OCI-LY3 (cell line): Measurements from ENCODE around the gene NEMP2.

Source experiments
- H2AFZ ChIP-seq: fragments of 200-600, 300-600 bp; shearing (Covaris generic); 2 replicates; pipeline ENCODE4 v1.6.0; 2014; ENCODE audit warnings: antibody characterized with exemption, low read depth, low read length
- H3K27ac ChIP-seq: fragments of 200-600, 300-600 bp; sonication (generic); 2 replicates; pipeline ENCODE4 v1.5.1; 2014; ENCODE audit warnings: mild to moderate bottlenecking, low read length, moderate library complexity, mixed read lengths
- H3K27me3 ChIP-seq: fragments of 200-600, 300-600 bp; sonication (generic); 2 replicates; pipeline ENCODE4 v1.6.1; 2014; ENCODE audit warnings: low read depth, low read length, mixed read lengths
- H3K36me3 ChIP-seq: fragments of 200-600, 300-600 bp; sonication (generic); replicated peaks from 2 replicates; pipeline ENCODE3; 2014; ENCODE audit warnings: low read depth, low read length, mixed read lengths
- H3K4me1 ChIP-seq: fragments of 300-600, 200-600 bp; sonication (generic); 2 replicates; pipeline ENCODE4 v1.6.1; 2014; ENCODE audit warnings: low read length, mixed read lengths
- H3K4me2 ChIP-seq: fragments of 200-600, 300-600 bp; sonication (generic); 2 replicates; pipeline ENCODE4 v1.6.1; 2014; ENCODE audit warnings: low read length, mixed read lengths
- H3K4me3 ChIP-seq: fragments of 300-600, 200-600 bp; sonication (generic); 2 replicates; pipeline ENCODE4 v1.5.1; 2014; ENCODE audit warnings: antibody characterized with exemption, mild to moderate bottlenecking, low read length, moderate library complexity
- H3K79me2 ChIP-seq: fragments of 300-600, 200-600 bp; shearing (Covaris generic); 2 replicates; pipeline ENCODE4 v1.6.1; 2014; ENCODE audit warnings: mild to moderate bottlenecking, low read length, mixed read lengths
- H3K9ac ChIP-seq: fragments of 300-600, 200-600 bp; shearing (Covaris generic); 2 replicates; pipeline ENCODE4 v1.6.0; 2014; ENCODE audit warnings: mild to moderate bottlenecking, low read length, moderate library complexity
- H3K9me3 ChIP-seq: fragments of 200-600, 300-600 bp; shearing (Covaris generic); 2 replicates; pipeline ENCODE4 v1.6.1; 2014; ENCODE audit warnings: low read length, mixed read lengths; ENCODE audit not compliant: insufficient read depth
- H4K20me1 ChIP-seq: fragments of 200-600, 300-600 bp; sonication (generic); 2 replicates; pipeline ENCODE4 v1.6.1; 2016; ENCODE audit warnings: low read length, mixed read lengths; ENCODE audit not compliant: insufficient read depth
- EZH2phosphoT487 ChIP-seq: fragments of 200-600 bp; shearing (Covaris generic); IDR thresholded peaks from 2 replicates; pipeline ENCODE4 v1.6.1; 2018; ENCODE audit warnings: antibody characterized with exemption, mixed run types, low read depth
- TF ChIP-seq, protein P1 (sequence below): fragments of 200-600, 300-600 bp; sonication (generic); IDR thresholded peaks from 2 replicates; pipeline ENCODE4 v1.5.1; 2014; ENCODE audit warnings: antibody characterized with exemption, low read length, low read depth

The NEMP2 gene

GRCh38 chr2:190530248-190530900 is 4.1 kb downstream of the NEMP2 start:
- H2AFZ ChIP-seq, result no peak overlapping the region
- H3K4me3 ChIP-seq, result no peak overlapping the region
- no peaks in the 10 kb centered on the region for H3K9me3 ChIP-seq
- no peaks in the 10 kb centered on the region for H3K27me3 ChIP-seq
- TF ChIP-seq, protein P1, sequence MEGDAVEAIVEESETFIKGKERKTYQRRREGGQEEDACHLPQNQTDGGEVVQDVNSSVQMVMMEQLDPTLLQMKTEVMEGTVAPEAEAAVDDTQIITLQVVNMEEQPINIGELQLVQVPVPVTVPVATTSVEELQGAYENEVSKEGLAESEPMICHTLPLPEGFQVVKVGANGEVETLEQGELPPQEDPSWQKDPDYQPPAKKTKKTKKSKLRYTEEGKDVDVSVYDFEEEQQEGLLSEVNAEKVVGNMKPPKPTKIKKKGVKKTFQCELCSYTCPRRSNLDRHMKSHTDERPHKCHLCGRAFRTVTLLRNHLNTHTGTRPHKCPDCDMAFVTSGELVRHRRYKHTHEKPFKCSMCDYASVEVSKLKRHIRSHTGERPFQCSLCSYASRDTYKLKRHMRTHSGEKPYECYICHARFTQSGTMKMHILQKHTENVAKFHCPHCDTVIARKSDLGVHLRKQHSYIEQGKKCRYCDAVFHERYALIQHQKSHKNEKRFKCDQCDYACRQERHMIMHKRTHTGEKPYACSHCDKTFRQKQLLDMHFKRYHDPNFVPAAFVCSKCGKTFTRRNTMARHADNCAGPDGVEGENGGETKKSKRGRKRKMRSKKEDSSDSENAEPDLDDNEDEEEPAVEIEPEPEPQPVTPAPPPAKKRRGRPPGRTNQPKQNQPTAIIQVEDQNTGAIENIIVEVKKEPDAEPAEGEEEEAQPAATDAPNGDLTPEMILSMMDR, result no peak
- no peak for TF ChIP-seq EZH2phosphoT487
- H3K9ac ChIP-seq, result no peak overlapping the region
- H3K79me2 ChIP-seq, result peaks cover 27% of the 10 kb centered on the region
- no peaks in the 10 kb centered on the region for H3K36me3 ChIP-seq
- H3K4me1 ChIP-seq, result peaks cover 47% of the 10 kb centered on the region
- no peak overlapping the region for H3K4me2 ChIP-seq
- no peaks in the 10 kb centered on the region for H4K20me1 ChIP-seq
- no peak overlapping the region for H3K27ac ChIP-seq

- no peaks in the 10 kb centered on the region for H3K9me3 ChIP-seq
- peaks cover 2% of the 10 kb centered on the region for H3K36me3 ChIP-seq
- H2AFZ ChIP-seq, result no peak overlapping the region
- H3K4me2 ChIP-seq, result no peak overlapping the region
- no peak overlapping the region for H3K4me3 ChIP-seq
- peaks cover 20% of the 10 kb centered on the region for H3K79me2 ChIP-seq
- no peak overlapping the region for H3K27ac ChIP-seq
- no peaks in the 10 kb centered on the region for H4K20me1 ChIP-seq
- no peak overlapping the region for H3K9ac ChIP-seq
- no peaks in the 10 kb centered on the region for H3K27me3 ChIP-seq
- TF ChIP-seq, protein P1, result no peak
- TF ChIP-seq EZH2phosphoT487, result no peak
- H3K4me1 ChIP-seq, result peaks cover 47% of the 10 kb centered on the region
Observed at GRCh38 chr2:190529486-190530247, 4.9 kb downstream of the NEMP2 start.

DNA sequence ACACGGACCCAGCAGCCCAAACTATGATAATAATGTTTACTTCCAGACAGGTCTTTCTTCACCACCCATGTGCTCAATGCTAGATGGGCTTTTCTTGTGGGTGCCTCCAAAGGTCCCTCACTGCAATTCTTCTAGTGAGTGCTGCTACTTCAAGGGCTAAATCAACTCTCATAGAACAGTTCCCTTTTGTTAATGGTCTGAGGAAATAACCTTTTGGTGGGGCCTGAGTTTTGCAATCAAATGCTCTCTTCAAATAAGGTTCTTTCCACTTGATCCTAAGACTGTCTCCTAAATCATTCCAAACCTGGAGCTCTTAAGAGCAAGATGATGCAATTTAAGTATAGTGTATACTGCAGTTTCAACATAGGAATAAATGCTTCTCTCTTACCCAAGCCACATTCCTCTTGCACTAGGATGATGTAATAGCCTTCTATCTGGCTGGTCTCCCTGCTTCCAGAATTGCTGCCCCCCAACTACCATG is 6.0 kb downstream of the NEMP2 start:
- no peak overlapping the region for H3K27ac ChIP-seq
- no peak overlapping the region for H3K9ac ChIP-seq
- H3K9me3 ChIP-seq, result no peaks in the 10 kb centered on the region
- H2AFZ ChIP-seq, result no peak overlapping the region
- peaks cover 13% of the 10 kb centered on the region for H3K79me2 ChIP-seq
- H3K4me2 ChIP-seq, result no peak overlapping the region
- peaks cover 43% of the 10 kb centered on the region for H3K4me1 ChIP-seq
- no peak overlapping the region for H3K4me3 ChIP-seq
- H3K27me3 ChIP-seq, result no peaks in the 10 kb centered on the region
- TF ChIP-seq, protein P1, result no peak
- no peak for TF ChIP-seq EZH2phosphoT487
- H4K20me1 ChIP-seq, result no peaks in the 10 kb centered on the region
- peaks cover 4% of the 10 kb centered on the region for H3K36me3 ChIP-seq

GRCh38 chr2:190527918-190528317 is 6.6 kb downstream of the NEMP2 start:
- Histone ChIP-seq H3K27me3 (no peaks in the 10 kb centered on the region), H4K20me1 (no peaks in the 10 kb centered on the region), H3K9me3 (no peaks in the 10 kb centered on the region), H2AFZ (no peak overlapping the region), H3K9ac (no peak overlapping the region), H3K4me3 (no peak overlapping the region), H3K27ac (no peak overlapping the region), H3K4me2 (no peak overlapping the region), H3K4me1 (peaks cover 36% of the 10 kb centered on the region), H3K36me3 (peaks cover 4% of the 10 kb centered on the region), H3K79me2 (peaks cover 7% of the 10 kb centered on the region; the same call in 1 of the 2 replicates)
- TF ChIP-seq EZH2phosphoT487, result no peak
- TF ChIP-seq, protein P1, result no peak
